Measurements from ENCODE around the gene MLIP. TPM values are rescaled to one million over a fixed set of nuclear protein-coding genes. Genes with fewer than 3 reads are reported as not detected.
A peak's percentile ranks its signal among the peaks of the same experiment; 100 is the strongest.

The MLIP gene
- total and polyA plus RNA-seq, 8 donors, result 0.09 to 0.70 (median 0.23) TPM

GRCh38 chr6:54135665-54136369 is 24.6 kb downstream of the MLIP start:
- DNase-seq (peak in 2 of 4 donors; percentile 16 to 18), ATAC-seq (peak; percentile 62)
- peaks cover 0 to 7% of the 10 kb centered on the region in 2 donors for H3K4me1 ChIP-seq
- intact Hi-C loops (cut with DNase I), result no loop called here
- H3K27me3 ChIP-seq, result no peaks in the 10 kb centered on the region
- H3K4me3 ChIP-seq, result no peak overlapping the region
- H3K27ac ChIP-seq, result no peak overlapping the region
- TF ChIP-seq CTCF (IDR thresholded peaks at IDR 0.05), result no peak
- H3K36me3 ChIP-seq, result no peaks in the 10 kb centered on the region
- no peaks in the 10 kb centered on the region for H3K9me3 ChIP-seq

GRCh38 chr6:54138795-54139194 is 27.6 kb downstream of the MLIP start:
- Histone ChIP-seq H3K4me3 (no peak overlapping the region), H3K9me3 (no peaks in the 10 kb centered on the region), H3K4me1 (peaks cover 0 to 7% of the 10 kb centered on the region in 2 donors), H3K27ac (no peak overlapping the region), H3K27me3 (no peaks in the 10 kb centered on the region), H3K36me3 (no peaks in the 10 kb centered on the region)
- intact Hi-C loops (cut with DNase I), result no loop called here
- ATAC-seq (no peak), DNase-seq (no peak)
- no peak for TF ChIP-seq CTCF (IDR thresholded peaks at IDR 0.05)

GRCh38 chr6:54140811-54141210 is 29.6 kb downstream of the MLIP start:
- Histone ChIP-seq H3K4me1 (no peaks in the 10 kb centered on the region), H3K4me3 (no peak overlapping the region), H3K36me3 (no peaks in the 10 kb centered on the region), H3K9me3 (no peaks in the 10 kb centered on the region), H3K27ac (no peak overlapping the region), H3K27me3 (no peaks in the 10 kb centered on the region)
- DNase-seq (no peak), ATAC-seq (no peak)
- no peak for TF ChIP-seq CTCF (IDR thresholded peaks at IDR 0.05)
- intact Hi-C loops (cut with DNase I), result no loop called here

GRCh38 chr6:54142889-54143519 is 31.8 kb downstream of the MLIP start:
- Histone ChIP-seq H3K9me3 (no peaks in the 10 kb centered on the region), H3K4me1 (no peaks in the 10 kb centered on the region), H3K4me3 (no peak overlapping the region), H3K27me3 (no peaks in the 10 kb centered on the region), H3K27ac (no peak overlapping the region), H3K36me3 (no peaks in the 10 kb centered on the region)
- DNase-seq (no peak), ATAC-seq (no peak)
- intact Hi-C loops (cut with DNase I), result no loop called here
- no peak for TF ChIP-seq CTCF (IDR thresholded peaks at IDR 0.05)

GRCh38 chr6:54151861-54152260 is 40.6 kb downstream of the MLIP start:
- Histone ChIP-seq H3K4me1 (no peaks in the 10 kb centered on the region), H3K36me3 (no peaks in the 10 kb centered on the region), H3K9me3 (no peaks in the 10 kb centered on the region), H3K27ac (no peak overlapping the region), H3K27me3 (no peaks in the 10 kb centered on the region), H3K4me3 (no peak overlapping the region)
- ATAC-seq (no peak), DNase-seq (no peak)
- TF ChIP-seq CTCF (IDR thresholded peaks at IDR 0.05), result no peak
- intact Hi-C loops (cut with DNase I), result no loop called here
